ENCODE results near the gene ABTB1.
"Not testable (repeated sequence)": the region's sequence is repeated elsewhere in the genome, so short reads cannot be mapped to it uniquely, and the experiment has no call there.

ABTB1 gene

GRCh38 chr3:127704840-127705239 is 32.1 kb downstream of the ABTB1 start:
- DNase-seq (ENCODE audit: low read depth in 2 of 2), result not testable (repeated sequence)

GRCh38 chr3:127706312-127706711 is 33.6 kb downstream of the ABTB1 start:
- no peak for DNase-seq (ENCODE audit: low read depth in 2 of 2)

GRCh38 chr3:127706785-127707351 is 34.1 kb downstream of the ABTB1 start:
- DNase-seq (ENCODE audit: low read depth in 2 of 2), result no peak

- DNase-seq (ENCODE audit: low read depth in 2 of 2), result no peak
Observed at GRCh38 chr3:127707851-127708411, 35.2 kb downstream of the ABTB1 start.

GRCh38 chr3:127708837-127709236 is 36.1 kb downstream of the ABTB1 start:
- DNase-seq (ENCODE audit: low read depth in 2 of 2), result no peak

GRCh38 chr3:127709320-127710060 is 36.7 kb downstream of the ABTB1 start:
- DNase-seq (ENCODE audit: low read depth in 2 of 2), result no peak

GRCh38 chr3:127710155-127710941 is 37.6 kb downstream of the ABTB1 start:
- no peak for DNase-seq (ENCODE audit: low read depth in 2 of 2)

- no peak for DNase-seq (ENCODE audit: low read depth in 2 of 2)
Observed at GRCh38 chr3:127711021-127711695, 38.4 kb downstream of the ABTB1 start.

- DNase-seq (ENCODE audit: low read depth in 2 of 2), result no peak
Observed at GRCh38 chr3:127711896-127712295, 39.1 kb downstream of the ABTB1 start.

- no peak for DNase-seq (ENCODE audit: low read depth in 2 of 2)
Observed at GRCh38 chr3:127712461-127712860, 39.7 kb downstream of the ABTB1 start.

GRCh38 chr3:127712881-127713771 is 40.4 kb downstream of the ABTB1 start:
- DNase-seq (ENCODE audit: low read depth in 2 of 2), result no peak

- no peak for DNase-seq (ENCODE audit: low read depth in 2 of 2)
Observed at GRCh38 chr3:127714125-127714571, 41.4 kb downstream of the ABTB1 start.

GRCh38 chr3:127714866-127715265 is 42.1 kb downstream of the ABTB1 start:
- no peak for DNase-seq (ENCODE audit: low read depth in 2 of 2)

- DNase-seq (ENCODE audit: low read depth in 2 of 2), result no peak
Observed at GRCh38 chr3:127715532-127715931, 42.8 kb downstream of the ABTB1 start.

- DNase-seq (ENCODE audit: low read depth in 2 of 2), result no peak
Observed at GRCh38 chr3:127716384-127716783, 43.6 kb downstream of the ABTB1 start.

GRCh38 chr3:127717357-127718244 is 44.8 kb downstream of the ABTB1 start:
- DNase-seq (ENCODE audit: low read depth in 2 of 2), result no peak

- no peak for DNase-seq (ENCODE audit: low read depth in 2 of 2)
Observed at GRCh38 chr3:127718245-127718915, 45.6 kb downstream of the ABTB1 start.

GRCh38 chr3:127718916-127719290 is 46.2 kb downstream of the ABTB1 start:
- no peak for DNase-seq (ENCODE audit: low read depth in 2 of 2)

- DNase-seq (ENCODE audit: low read depth in 2 of 2), result no peak
Observed at GRCh38 chr3:127719369-127719768, 46.6 kb downstream of the ABTB1 start.

Data from stimulated activated CD8-positive, alpha-beta memory T cell treated with anti-CD3 and anti-CD28 coated beads, Interleukin-7, amount 100 ng/mL, for 1 hour (primary cell).